CD14-positive monocyte (primary cell): Measurements from ENCODE around the gene RPS6KA2. TPM values are rescaled to one million over a fixed set of nuclear protein-coding genes. Genes with fewer than 3 reads are reported as not detected.

ENCODE experiments used
- DNase-seq, 3 donors: peaks; one replicate each; pipeline ENCODE4 v3.0.0-alpha.2; 2011 to 2022
- H2AFZ ChIP-seq: 2 replicates; pipeline ENCODE4 v1.6.0; 2012; ENCODE audit warnings: mild to moderate bottlenecking, low read depth, low read length, inconsistent platforms; ENCODE audit not compliant: insufficient read depth, poor library complexity, severe bottlenecking
- H3K27ac ChIP-seq, 2 donors: 1 replicate in 1 of 2; 2 replicates in 1 of 2; pipeline ENCODE4 v1.5.1; 2012 to 2013; ENCODE audit warnings: low read length in 2 of 2, control low read depth in 1 of 2, inconsistent platforms in 1 of 2, low read depth in 1 of 2, mild to moderate bottlenecking in 1 of 2
- H3K27me3 ChIP-seq, 2 donors: one replicate each; pipeline versions ENCODE4 v1.6.0 to v1.6.1; 2011 to 2013; ENCODE audit warnings: low read length in 2 of 2; ENCODE audit not compliant: control insufficient read depth in 2 of 2, insufficient read depth in 2 of 2
- H3K36me3 ChIP-seq, 2 donors: replicated peaks in 1 of 2; 1 replicate in 1 of 2; 2 replicates in 1 of 2; pipeline versions ENCODE4 v1.5.1 to v1.6.1; 2012 to 2013; ENCODE audit warnings: low read length in 2 of 2, control low read depth in 1 of 2, inconsistent platforms in 1 of 2, mild to moderate bottlenecking in 1 of 2; ENCODE audit not compliant: insufficient read depth in 2 of 2, control insufficient read depth in 1 of 2
- H3K4me1 ChIP-seq, 2 donors: 1 replicate in 1 of 2; 2 replicates in 1 of 2; pipeline versions ENCODE4 v1.5.1 to v1.6.1; 2012 to 2013; ENCODE audit warnings: low read length in 2 of 2, control low read depth in 1 of 2, inconsistent platforms in 1 of 2, mild to moderate bottlenecking in 1 of 2, moderate library complexity in 1 of 2; ENCODE audit not compliant: insufficient read depth in 2 of 2, control insufficient read depth in 1 of 2
- H3K4me2 ChIP-seq: replicated peaks from 2 replicates; pipeline ENCODE3; 2012; ENCODE audit warnings: low read length, moderate library complexity, mild to moderate bottlenecking; ENCODE audit not compliant: poor library complexity, severe bottlenecking; ENCODE audit errors: extremely low read depth
- H3K4me3 ChIP-seq, 3 experiments: fragments of 200-600 bp in 1 of 3; sonication (generic) in 1 of 3; replicated peaks in 1 of 3; 1 replicate in 2 of 3; 2 replicates in 1 of 3; pipeline ENCODE4 v1.5.1; 2011 to 2013; ENCODE audit warnings: low read length in 3 of 3, mild to moderate bottlenecking in 3 of 3, control low read depth in 2 of 3, low read depth in 2 of 3, inconsistent platforms in 1 of 3, moderate library complexity in 1 of 3
- H3K79me2 ChIP-seq: 2 replicates; pipeline ENCODE4 v1.6.0; 2012; ENCODE audit warnings: mild to moderate bottlenecking, control low read depth, inconsistent platforms, low read length, moderate library complexity; ENCODE audit not compliant: insufficient read depth
- H3K9ac ChIP-seq: 2 replicates; pipeline ENCODE4 v1.6.0; 2017; ENCODE audit warnings: low read length, mild to moderate bottlenecking; ENCODE audit not compliant: insufficient read depth, poor library complexity, severe bottlenecking
- H3K9me3 ChIP-seq, 2 donors: replicated peaks in 1 of 2; 1 replicate in 1 of 2; 2 replicates in 1 of 2; pipeline versions ENCODE4 v1.5.1 to v1.6.1; 2012 to 2013; ENCODE audit warnings: low read length in 2 of 2, control low read depth in 1 of 2; ENCODE audit not compliant: control insufficient read depth in 1 of 2, insufficient read depth in 1 of 2
- H4K20me1 ChIP-seq: 2 replicates; pipeline ENCODE4 v1.6.0; 2012; ENCODE audit warnings: mild to moderate bottlenecking, low read length, control low read depth, moderate library complexity; ENCODE audit not compliant: insufficient read depth
- H3K27ac Mint-ChIP-seq, 7 donors: one replicate each; pipeline ENCODE4 v1.8.0; 2020; ENCODE audit warnings: mild to moderate bottlenecking in 7 of 7, mixed read lengths in 7 of 7, moderate library complexity in 6 of 7, inconsistent platforms in 2 of 7
- H3K27me3 Mint-ChIP-seq, 3 donors: one replicate each; pipeline ENCODE4 v1.8.0; 2021 to 2022; ENCODE audit warnings: low read depth in 3 of 3, mild to moderate bottlenecking in 3 of 3, mixed read lengths in 3 of 3, moderate library complexity in 3 of 3, inconsistent platforms in 1 of 3
- H3K36me3 Mint-ChIP-seq, 2 donors: one replicate each; pipeline ENCODE4 v1.8.0; 2020; ENCODE audit warnings: mixed read lengths in 2 of 2, inconsistent platforms in 1 of 2, mild to moderate bottlenecking in 1 of 2
- H3K4me1 Mint-ChIP-seq: one replicate; pipeline ENCODE4 v1.8.0; 2020; ENCODE audit warnings: mild to moderate bottlenecking, mixed read lengths
- H3K4me3 Mint-ChIP-seq, 2 donors: one replicate each; pipeline ENCODE4 v1.8.0; 2020; ENCODE audit warnings: mild to moderate bottlenecking in 2 of 2, mixed read lengths in 2 of 2, moderate library complexity in 1 of 2
- H3K9me3 Mint-ChIP-seq, 7 donors: one replicate each; pipeline ENCODE4 v1.8.0; 2020 to 2022; ENCODE audit warnings: mixed read lengths in 7 of 7, mild to moderate bottlenecking in 6 of 7, moderate library complexity in 6 of 7, inconsistent platforms in 2 of 7
- WGBS: methylation state at CpG from one replicate; pipeline ENCODE4 v1.1.5; 2013; ENCODE audit warnings: missing lambda C conversion rate; ENCODE audit not compliant: insufficient coverage; 5-methylcytosine and 5-hydroxymethylcytosine counted together
- intact Hi-C, 2 donors: fragments of 100-400 bp; cut with micrococcal nuclease; formaldehyde crosslinking; loops; one replicate each; pipeline versions ENCODE4 v1.15.0 to v1.15.1; 2023
- polyA plus RNA-seq, 3 donors: library from polyadenylated mRNA; depleted of rRNA in 1 of 3; unstranded in 2 of 3; stranded (reverse) in 1 of 3; fragments of 300-500 nt in 2 of 3; fragments of >200 nt in 1 of 3; fragmentation: Illumina TruSeq in 2 of 3; gene quantifications; 1 replicate in 2 of 3; 2 replicates in 1 of 3; pipeline ENCODE4 v1.2.3, GENCODE V29; 2012 to 2021
- TF ChIP-seq, protein P1 (sequence below): fragments of 200-600 bp; IDR thresholded peaks from one replicate; pipeline ENCODE4 v1.8.0; 2022; ENCODE audit warnings: antibody characterized with exemption, mild to moderate bottlenecking

The RPS6KA2 gene
- polyA plus RNA-seq, 3 donors, result 1.4 to 3.1 (median 1.9) TPM

DNA sequence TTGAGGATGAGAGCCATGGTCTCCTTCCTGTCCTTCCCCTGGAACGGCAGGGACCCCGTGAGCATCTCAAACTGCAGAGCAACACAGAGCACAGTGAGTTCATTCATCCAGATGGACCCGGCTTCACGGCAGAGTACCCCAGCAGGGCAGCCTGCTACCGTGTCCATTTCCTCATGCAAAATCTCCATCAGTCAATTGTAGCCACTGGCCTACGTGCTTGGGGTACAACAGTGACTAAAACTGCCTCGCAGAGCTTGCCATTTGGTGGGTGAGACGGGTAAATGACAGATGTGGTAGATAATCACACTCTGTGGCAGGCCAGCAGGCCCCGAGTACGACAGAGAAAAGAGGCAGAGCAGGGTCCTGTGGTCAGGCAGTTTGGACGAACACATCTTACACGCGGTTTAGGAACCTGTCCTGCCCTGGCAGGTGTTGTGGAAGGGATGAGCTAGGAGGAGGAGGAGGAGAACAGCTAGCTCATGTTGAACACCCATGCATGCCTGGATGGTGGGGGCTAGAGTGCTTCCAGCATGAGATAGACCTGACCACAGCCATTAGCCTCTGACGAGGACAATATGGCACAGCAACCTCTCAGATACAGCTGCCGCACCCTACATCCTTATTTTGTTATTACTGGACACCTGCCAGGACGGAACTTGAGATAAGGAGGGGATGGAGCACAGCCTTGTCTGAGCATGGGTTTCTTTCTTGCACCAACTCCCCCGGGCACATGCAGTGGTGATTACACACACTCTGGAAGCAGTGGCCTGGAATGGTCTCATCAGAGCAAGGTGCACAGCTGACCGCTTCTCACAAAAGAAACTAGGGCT, 136.2 kb downstream of the RPS6KA2 start:
- Histone ChIP-seq H3K36me3 (no peaks in the 10 kb centered on the region), H3K27ac (no peak overlapping the region), H3K4me3 (no peak overlapping the region), H2AFZ (no peak overlapping the region), H3K4me1 (peaks cover 6 to 11% of the 10 kb centered on the region in 2 donors), H4K20me1 (no peaks in the 10 kb centered on the region), H3K4me2 (no peak overlapping the region), H3K27me3 (no peaks in the 10 kb centered on the region), H3K79me2 (no peaks in the 10 kb centered on the region), H3K9ac (no peak overlapping the region), H3K9me3 (peaks cover 0 to 12% of the 10 kb centered on the region in 2 donors)
- H3K4me1 Mint-ChIP-seq, result peaks cover 16% of the 10 kb centered on the region
- intact Hi-C loops, result no loop called here
- no peak overlapping the region for H3K4me3 Mint-ChIP-seq
- peaks cover 0 to 3% (median 2%) of the 10 kb centered on the region in 3 donors for H3K27me3 Mint-ChIP-seq
- H3K27ac Mint-ChIP-seq, result no peak overlapping the region
- H3K9me3 Mint-ChIP-seq, result peaks cover 5 to 22% (median 12%) of the 10 kb centered on the region in 7 donors
- peaks cover 3 to 9% of the 10 kb centered on the region in 2 donors for H3K36me3 Mint-ChIP-seq
- WGBS, result 95% methylated on average over 15 of the region's 18 CpGs
- TF ChIP-seq, protein P1, sequence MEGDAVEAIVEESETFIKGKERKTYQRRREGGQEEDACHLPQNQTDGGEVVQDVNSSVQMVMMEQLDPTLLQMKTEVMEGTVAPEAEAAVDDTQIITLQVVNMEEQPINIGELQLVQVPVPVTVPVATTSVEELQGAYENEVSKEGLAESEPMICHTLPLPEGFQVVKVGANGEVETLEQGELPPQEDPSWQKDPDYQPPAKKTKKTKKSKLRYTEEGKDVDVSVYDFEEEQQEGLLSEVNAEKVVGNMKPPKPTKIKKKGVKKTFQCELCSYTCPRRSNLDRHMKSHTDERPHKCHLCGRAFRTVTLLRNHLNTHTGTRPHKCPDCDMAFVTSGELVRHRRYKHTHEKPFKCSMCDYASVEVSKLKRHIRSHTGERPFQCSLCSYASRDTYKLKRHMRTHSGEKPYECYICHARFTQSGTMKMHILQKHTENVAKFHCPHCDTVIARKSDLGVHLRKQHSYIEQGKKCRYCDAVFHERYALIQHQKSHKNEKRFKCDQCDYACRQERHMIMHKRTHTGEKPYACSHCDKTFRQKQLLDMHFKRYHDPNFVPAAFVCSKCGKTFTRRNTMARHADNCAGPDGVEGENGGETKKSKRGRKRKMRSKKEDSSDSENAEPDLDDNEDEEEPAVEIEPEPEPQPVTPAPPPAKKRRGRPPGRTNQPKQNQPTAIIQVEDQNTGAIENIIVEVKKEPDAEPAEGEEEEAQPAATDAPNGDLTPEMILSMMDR, result no peak
- DNase-seq, result no peak

DNA sequence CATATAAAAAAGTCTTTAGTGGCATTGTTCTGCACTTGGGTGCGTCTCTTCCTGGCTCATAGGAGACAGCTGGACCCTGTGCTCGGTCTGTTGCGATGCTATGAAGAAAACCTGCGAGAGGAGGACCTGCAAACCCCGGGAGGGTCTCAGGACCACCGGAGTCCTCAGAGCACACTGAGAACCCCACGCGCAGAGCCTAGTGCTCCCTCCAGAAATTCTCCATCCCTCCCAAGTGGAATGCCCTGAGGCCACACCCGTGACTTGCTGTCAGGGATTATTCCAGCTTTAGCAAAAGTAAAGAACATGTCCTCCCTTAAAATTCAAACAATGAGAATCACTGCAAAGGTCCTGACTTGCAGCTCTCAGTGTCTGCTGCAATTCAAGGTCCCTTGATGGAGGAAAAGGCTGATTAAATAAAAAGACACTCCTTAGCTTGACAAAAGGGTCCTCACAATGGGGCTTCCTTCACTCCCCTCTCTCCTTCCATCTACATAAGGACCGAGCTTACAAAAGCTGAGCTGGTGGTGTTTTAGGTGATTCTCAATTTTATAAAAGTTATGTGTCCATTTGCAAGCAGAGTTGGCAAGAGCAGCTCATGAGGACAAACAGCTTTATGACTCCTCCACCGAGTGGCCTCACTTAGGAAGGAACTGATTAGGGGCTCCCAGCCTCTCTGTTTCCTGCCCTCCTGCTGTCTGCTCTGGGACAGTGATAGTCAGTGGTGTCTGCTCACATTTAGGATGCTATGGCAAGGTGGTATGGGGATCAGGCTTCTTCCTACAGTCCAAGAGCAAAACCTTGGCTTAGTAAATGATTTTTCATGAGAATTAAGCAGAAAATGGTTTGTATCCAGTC, 137.5 kb downstream of the RPS6KA2 start:
- intact Hi-C loops, result no loop called here
- H3K79me2 ChIP-seq, result no peaks in the 10 kb centered on the region
- peaks cover 0 to 12% of the 10 kb centered on the region in 2 donors for H3K9me3 ChIP-seq
- Mint-ChIP-seq H3K27me3 (peaks cover 0 to 5% (median 2%) of the 10 kb centered on the region in 3 donors), H3K9me3 (peaks cover 5 to 22% (median 12%) of the 10 kb centered on the region in 7 donors), H3K4me3 (no peak overlapping the region), H3K36me3 (peaks cover 3 to 9% of the 10 kb centered on the region in 2 donors), H3K27ac (no peak overlapping the region), H3K4me1 (peaks cover 15% of the 10 kb centered on the region)
- DNase-seq, result no peak
- no peak overlapping the region for H3K27ac ChIP-seq
- H4K20me1 ChIP-seq, result no peaks in the 10 kb centered on the region
- 91% methylated on average over 6 of the region's 11 CpGs for WGBS
- peaks cover 6 to 11% of the 10 kb centered on the region in 2 donors for H3K4me1 ChIP-seq
- H2AFZ ChIP-seq, result no peak overlapping the region
- H3K4me3 ChIP-seq, result no peak overlapping the region
- no peak overlapping the region for H3K9ac ChIP-seq
- H3K36me3 ChIP-seq, result no peaks in the 10 kb centered on the region
- H3K4me2 ChIP-seq, result no peak overlapping the region
- TF ChIP-seq, protein P1, result no peak
- H3K27me3 ChIP-seq, result no peaks in the 10 kb centered on the region
